Ramos (cell line): ENCODE data around the gene EGF.

ENCODE experiments used
- in situ Hi-C: fragments of 300-500 bp; cut with MboI; formaldehyde crosslinking; loops from one replicate; pipeline ENCODE4 v1.14.3; 2022; ENCODE audit warnings: low sequenced_read_pairs; ENCODE audit not compliant: unreplicated experiment

The EGF gene

DNA sequence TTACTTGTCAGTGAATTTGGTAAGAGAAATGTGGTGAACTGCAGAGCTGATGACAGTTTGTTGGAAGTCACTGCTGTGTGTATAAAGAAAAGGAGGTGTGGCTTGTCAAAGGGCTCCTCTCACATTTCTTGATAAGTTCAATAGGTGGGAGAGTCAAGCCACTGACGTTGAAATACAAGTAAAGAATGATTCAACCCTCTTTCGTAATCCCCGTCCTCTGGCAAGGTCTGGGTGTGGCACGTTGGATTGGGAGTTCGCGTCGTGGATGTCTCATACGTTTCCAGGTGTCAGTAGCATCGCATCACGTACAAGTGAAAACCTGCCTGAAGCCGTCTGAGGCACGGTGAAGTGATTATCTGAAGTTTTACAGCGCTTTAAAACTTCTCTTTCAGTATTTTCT is 76.4 kb downstream of the EGF start:
- in situ Hi-C loops = no loop called here

DNA sequence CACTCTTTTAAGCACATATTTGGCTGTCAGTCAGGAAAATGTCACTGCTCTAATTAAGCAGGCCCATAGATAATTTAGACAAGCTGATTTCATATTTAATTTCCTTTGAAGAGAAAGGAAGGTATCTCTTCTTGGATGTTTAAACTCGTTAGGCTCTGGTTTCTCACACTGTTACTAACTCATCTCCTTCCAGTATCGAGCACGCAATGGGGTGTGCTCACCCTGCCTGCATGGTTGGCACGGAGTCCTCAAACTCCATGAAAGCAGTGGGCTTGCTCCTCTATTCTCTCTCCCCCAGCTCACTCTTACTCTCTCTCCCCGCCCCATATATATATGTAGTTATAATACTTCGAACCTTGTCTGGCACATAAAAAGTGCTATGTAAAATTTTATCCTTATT is 76.9 kb downstream of the EGF start:
- in situ Hi-C loops = no loop called here

DNA sequence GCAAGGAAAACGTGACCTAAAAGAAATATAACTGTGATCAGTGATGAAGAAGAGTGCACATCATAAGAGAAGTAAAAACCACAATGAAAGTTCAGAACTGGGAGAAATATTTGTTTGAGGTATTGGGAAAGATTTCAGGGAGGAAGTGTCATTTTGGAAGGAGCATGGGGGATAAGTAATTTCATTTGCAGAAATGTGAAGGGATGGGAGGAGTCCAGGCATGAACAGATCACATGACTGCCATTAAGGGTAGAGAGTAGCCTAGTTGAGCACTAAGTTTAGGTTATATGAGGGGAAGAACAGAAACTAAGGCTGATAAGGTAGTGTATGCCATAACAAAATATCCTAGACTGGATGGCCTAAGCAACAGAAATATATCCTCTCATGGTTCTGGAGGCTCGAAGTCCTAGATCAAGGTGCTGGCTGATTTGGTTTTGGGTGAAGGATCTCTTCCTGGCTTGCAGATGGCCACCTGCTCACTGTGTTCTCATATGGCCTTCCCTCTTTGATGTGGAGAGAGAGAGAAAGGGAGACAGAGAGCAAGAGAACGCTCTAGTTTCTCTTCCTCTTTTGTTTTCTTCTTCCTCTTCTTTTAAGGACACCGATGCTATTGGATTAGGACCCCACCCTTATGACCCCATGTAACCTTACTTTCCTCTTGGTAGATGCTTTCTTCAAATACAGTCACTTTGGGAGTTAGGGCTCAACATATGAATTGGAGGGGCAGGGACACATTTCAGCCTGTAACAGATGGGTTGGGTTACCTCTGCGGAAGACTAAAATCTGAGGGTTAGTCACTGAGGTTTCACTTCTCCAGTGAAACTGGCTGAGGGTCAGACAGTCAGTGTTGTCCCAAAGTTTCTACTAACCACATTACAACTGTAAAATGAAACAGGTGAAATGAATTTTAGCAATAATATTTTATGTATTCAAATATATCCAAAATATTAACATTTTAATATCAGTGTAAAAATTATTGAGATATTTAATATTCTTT is 77.9 kb downstream of the EGF start:
- in situ Hi-C loops = no loop called here

DNA sequence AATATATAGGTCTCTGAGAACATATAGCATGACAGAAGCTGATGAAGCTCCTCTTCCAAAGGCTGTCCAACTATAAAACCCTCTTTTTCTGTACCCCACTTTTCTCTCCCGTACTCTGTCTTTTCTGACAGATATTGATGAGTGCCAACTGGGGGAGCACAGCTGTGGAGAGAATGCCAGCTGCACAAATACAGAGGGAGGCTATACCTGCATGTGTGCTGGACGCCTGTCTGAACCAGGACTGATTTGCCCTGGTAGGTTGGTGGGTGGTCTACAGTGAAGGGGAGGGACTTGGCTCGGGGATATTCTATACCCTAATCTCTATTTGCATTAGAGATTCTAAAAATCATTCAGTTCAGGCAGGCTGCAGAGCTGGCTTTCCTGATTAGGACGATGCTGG is 80.4 kb downstream of the EGF start:
- in situ Hi-C loops = no loop called here

DNA sequence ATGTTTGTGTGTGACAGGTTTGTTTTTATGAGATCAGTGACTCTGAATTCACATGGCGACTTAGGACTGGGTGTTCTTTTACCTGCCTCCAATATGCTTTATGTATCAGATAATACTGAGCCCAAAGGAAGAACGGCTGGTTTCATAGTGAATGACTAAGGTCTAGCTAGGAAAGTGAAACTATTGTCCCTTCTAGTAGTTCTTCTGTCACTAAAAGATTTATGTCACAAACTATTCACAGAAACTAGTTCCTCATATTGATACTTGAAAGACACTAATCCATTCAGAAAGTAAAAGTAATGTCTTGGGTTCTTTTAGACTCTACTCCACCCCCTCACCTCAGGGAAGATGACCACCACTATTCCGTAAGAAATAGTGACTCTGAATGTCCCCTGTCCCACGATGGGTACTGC is 81.7 kb downstream of the EGF start:
- in situ Hi-C loops = no loop called here

DNA sequence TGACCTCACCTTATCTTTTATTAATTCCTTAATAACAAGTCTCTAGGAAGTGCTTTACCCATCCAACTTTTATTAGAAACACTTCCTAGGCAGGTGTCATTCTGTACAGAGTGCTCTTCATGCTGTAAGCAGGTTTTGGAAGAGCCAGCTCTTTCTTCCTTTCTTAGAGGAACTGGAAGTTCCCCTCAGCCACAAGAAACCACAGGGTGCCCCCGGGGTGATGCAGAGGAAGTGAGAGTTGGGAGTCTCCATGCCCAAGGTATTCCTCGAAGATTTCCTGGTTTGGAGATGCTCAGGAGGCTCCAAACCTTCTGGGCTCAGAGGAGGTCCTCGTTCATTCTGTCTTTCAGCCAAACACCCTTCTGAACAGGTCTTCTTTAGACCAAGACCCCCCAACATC is 83.8 kb downstream of the EGF start:
- in situ Hi-C loops = no loop called here

DNA sequence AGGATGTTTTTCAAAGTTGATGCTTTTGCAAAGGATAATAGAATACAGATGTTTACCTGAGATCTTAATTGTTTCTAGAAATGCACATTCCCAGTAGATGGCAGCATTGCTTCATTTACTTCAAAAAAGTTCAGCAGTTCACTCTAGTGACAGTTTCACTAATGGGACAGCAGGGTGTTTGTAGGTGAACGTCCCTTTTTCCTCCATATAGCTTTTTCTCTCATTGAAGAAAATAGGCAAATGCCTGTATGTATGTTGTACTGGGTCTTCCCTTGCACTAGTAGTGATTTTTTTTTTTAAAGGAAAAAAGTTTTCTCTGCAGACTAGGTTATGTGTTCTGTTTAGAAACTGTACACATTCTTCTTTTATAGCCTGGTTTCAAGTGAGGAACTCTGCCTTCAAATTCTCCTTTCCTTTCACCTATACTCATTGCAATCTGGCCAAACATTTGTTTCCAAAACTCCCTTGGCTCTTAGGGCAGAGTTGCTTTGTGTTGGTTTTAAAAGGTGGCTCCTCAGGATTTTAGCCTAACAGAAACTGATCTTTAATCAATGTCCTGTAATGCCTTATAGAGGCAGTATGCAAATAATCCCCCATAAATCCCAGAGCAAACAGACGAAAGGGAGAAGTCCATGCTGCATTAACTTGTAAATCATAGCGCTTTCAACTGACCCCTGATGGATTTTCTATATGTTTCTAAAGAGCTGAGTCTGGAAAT is 86.3 kb downstream of the EGF start:
- in situ Hi-C loops = no loop called here

DNA sequence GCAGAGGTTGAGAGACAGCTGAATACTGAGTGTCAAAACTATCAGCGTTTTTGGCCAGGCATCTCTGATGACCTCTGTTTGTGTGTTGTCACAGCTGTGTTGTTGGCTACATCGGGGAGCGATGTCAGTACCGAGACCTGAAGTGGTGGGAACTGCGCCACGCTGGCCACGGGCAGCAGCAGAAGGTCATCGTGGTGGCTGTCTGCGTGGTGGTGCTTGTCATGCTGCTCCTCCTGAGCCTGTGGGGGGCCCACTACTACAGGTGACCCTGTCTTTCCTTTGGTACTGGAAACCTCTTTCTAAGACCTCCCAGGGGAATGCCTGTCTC is 86.9 kb downstream of the EGF start:
- in situ Hi-C loops = no loop called here

DNA sequence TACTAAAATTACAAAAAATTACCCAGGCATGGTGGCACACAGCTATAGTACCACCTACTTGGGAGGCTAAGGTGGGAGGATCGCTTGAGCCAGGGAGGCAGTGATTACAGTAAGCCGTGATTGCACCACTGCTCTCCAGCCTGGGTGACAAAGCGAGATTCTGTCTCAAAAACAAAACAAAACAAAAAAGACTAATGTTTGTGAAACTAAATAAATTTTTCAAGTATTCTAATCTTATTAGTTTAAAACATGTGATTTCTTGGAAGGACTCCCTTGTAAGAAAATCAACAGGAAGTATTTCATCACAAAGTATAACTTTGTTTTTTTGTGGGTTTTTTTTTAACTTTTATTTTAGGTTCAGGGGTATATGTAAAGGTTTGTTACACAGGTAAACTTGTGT is 89.6 kb downstream of the EGF start:
- in situ Hi-C loops = loop anchor here (5.0 to 10.0 kb wide), 2 partner anchors 202 to 515 kb away; no protein-coding TSS in a partner anchor

DNA sequence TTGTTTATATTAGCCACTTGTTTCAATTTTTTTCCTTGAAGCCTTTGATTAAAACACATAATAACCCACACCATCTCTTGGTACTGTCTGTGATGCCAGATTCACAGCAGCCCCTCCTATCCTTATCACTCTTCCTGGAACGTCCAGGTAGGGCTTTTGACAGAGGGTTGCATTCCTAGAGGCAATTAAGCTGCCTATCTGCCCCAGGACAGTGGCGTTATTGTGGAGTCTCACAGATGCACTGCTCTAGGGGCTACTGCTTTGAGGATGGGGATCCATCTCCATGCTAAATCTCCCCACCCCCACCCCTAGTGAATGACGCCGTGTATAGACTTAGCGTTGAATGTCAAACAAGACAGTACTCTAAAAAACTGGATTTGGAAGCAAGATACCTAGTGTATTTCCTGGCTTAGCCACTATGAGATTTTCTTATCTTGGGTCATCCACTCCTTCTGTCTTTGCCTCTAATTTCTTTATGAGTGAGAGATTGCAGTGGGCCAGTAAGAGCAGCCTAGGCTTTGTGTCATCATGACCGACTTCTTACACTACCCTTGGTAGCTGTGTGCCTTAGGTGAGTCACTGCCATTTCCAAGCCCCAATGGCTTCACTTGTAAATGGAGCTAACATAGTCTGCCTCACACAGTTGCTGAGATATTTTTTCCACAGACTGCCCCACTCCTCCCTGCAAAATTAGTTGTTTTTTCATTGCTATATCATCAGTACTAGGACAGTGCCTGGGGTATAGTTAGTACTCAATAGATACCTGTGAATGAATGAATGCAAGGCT is 90.9 kb downstream of the EGF start:
- in situ Hi-C loops = loop anchor here (5.0 to 10.0 kb wide), 2 partner anchors 201 to 514 kb away; no protein-coding TSS in a partner anchor

DNA sequence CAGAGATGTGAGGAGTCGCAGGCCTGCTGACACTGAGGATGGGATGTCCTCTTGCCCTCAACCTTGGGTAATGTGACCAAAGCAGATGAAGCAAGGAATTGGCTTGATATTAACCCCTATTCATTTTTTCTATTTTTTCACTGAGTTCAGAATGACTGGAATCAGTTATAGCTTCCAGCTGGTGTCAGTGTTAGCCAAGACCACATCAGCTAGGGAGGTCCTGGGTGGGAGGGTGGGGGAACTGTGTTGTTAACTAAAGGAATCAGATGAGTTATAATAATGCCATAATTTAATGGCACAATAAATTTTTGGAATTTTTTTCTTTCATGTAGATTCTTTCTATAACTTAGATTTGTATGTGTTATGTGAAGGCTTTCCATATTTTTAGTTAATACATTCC is 91.9 kb downstream of the EGF start:
- in situ Hi-C loops = loop anchor here (5.0 to 10.0 kb wide), 2 partner anchors 200 to 513 kb away; no protein-coding TSS in a partner anchor

DNA sequence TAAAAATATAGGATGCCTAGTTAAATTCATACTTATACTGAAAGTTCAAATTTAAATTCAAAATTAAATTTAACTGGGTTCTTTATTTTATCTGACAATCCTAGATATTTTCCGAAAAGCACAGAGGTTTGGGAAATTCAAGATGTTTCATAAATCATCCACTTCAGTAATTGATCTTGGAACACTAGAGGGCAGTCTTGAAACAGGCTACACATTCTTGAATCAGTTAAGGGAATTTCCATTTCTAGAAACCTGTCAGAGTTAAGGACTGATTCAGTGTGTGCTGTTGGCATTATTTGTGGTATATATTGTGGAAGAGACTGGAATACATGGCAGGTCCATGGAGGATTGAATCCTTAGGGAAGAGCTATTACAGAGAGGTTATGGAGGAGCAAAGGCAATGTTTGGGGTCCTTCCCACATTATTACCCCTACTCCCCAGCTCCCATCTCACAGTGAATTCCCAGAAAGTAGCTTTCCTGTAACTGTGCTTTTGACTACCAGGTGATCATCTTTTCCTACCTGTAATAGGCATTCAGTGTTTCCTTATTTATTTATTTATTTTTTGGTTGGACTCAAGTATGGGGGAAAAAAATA is 92.9 kb downstream of the EGF start:
- in situ Hi-C loops = loop anchor here (10.0 kb wide), 1 partner anchor 199 kb away; no protein-coding TSS in a partner anchor

DNA sequence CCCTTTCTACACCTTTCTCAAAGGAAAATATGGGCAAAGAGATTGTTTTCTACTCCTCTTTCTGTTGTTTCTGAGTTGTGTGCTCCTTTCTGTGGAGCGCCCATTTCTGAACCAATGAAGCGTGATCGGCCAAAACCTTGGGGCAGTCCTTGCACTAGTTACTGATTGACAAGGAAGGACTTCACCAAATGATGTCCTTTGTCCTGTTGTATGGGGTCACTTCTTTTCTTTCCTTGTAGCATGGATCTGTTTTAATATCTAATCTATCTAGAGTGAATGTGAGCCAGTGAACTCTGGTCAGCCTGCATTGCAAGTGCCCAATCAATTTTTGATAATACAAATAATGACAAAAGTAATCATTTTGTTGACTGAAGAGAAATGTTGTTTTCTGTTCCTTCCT is 94.5 kb downstream of the EGF start:
- in situ Hi-C loops = loop anchor here (10.0 kb wide), 1 partner anchor 198 kb away; no protein-coding TSS in a partner anchor

DNA sequence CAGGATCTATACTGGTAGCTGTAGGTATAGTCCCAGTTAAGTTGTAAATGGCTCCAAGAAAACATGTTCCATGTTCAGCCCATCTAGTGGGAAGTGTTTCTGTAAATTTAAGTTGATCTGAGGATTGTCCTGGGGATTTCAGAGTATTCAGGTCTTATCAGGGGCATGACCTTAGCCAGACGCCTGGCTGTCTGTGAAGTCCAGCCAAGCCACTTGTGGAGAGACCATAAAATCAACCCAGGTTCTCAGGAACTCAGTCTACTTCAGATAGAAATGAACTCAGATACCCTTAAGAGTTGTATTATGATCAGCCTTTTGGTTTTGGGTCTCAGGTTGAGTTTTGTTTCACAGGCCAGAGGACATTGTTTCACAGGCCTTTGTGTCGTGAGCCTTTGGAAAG is 95.9 kb downstream of the EGF start:
- in situ Hi-C loops = loop anchor here (10.0 kb wide), 1 partner anchor 196 kb away; no protein-coding TSS in a partner anchor

DNA sequence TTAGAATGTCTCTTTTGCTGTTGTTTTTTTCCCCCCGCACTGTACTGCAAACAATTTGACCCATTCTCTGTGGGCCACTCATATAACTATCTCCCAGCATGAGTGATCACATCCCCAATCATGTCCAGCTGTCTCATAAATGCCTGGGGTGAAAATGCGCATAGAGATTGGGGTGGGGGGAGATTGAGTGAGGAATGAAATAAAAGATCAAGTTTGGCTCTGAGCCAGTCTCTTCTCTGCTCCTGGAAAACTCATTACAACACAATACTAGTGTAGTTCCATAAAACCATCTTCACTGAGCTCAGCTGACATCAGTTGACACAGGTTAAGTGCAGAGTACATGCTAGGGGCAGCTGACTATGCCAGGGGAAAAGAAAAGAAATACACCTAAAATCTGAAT is 96.9 kb downstream of the EGF start:
- in situ Hi-C loops = loop anchor here (10.0 kb wide), 1 partner anchor 195 kb away; no protein-coding TSS in a partner anchor

DNA sequence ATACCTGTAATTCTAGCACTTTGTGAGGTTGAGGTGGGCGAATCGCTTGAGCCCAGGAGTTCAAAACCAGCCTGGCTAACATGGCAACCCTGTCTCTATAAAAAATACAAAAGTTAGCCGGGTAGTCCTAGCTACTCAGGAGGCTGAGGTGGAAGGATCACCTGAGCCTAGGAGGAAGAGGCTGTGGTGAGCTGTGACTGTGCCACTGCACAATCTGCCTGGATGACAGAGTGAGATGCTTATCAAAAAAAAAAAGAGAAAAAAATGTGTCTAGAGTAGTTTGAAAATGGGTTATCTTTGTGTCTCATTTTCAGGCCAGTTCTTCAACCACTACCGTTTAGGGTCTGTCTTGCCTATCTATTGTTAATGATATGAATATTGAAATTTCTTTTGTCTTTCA is 98.1 kb downstream of the EGF start:
- in situ Hi-C loops = no loop called here

DNA sequence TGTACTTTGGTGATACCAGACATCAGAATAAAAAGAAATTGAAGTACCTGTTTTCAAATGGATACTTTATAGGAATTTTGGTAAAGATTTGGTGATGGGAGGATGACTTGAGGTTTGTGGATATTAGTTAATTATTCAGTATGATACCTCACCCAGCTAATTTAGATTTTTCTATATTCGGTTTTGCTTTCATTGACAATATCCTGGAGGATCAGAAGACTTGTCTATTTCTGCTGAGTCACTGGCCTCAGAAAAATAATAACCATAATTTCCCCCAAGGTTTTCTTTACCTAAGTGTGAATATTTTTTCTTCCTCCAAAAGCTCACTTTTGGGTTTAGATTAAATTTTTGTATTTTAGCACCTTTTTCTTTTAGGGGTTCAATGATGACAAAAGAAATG is 100.2 kb downstream of the EGF start:
- in situ Hi-C loops = no loop called here

DNA sequence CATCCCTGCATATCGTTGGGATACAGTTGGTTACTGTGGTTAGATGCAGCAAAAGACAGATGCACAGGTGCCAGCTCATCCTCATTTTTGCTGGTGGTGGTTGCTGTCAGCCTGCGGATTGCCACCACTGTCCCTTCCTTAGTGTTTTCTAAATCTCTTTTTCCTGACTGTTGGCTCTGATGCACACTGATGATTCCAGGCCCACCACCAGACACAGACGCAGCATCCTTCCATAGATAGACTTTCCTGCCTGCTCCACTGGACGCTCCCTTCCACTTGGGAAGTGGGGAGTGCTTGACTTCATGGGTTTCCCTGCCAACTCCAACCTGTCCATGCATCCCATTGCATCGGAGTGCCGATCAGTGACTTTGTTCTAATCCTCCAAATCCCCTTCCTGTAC is 101.5 kb downstream of the EGF start:
- in situ Hi-C loops = no loop called here

DNA sequence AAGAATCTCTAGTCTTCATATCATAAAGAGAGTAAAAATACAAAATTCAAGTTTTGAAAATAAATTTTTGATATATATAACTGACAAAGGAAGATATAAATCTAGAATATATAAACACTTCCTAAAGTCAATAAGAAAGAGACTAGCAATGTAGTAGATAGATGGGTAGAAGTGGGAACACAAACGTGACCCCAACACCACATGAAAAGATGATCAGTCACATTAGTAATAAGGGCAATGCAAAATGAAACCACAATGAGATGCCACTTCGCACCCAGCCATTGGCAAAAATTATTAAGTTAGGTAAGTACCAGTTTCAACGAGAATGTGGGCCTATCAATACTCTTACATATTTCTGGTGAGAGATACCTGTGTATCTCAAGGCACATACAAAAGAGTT is 106.5 kb downstream of the EGF start:
- in situ Hi-C loops = no loop called here

DNA sequence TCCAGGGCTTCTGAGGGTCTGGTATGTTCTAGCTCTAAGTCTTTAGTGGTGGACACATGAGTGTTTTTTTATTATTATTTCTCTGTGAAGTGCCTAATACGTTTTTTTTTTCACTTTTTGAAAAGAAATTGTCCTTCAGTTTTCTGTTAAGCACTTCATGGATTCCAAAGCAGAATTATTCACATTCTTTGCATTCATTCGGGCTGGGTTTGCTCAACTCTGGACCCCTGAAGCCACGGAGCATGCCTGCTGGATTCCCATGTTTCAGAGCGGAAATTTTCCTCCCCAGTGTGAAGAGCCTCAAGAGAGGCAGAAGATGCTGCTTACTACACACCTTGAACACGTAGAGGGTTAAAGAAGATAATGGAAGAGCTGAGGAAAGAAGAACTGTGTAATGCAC is 107.5 kb downstream of the EGF start:
- in situ Hi-C loops = no loop called here
